ENCODE data around the gene ARMC2. TPM values are rescaled to one million over a fixed set of nuclear protein-coding genes. Genes with fewer than 3 reads are reported as not detected.
"Not testable (repeated sequence)": the region's sequence is repeated elsewhere in the genome, so short reads cannot be mapped to it uniquely, and the experiment has no call there.

Gene ARMC2
- total RNA-seq, 1 donor from 2014 or later, result 10.1 TPM

DNA sequence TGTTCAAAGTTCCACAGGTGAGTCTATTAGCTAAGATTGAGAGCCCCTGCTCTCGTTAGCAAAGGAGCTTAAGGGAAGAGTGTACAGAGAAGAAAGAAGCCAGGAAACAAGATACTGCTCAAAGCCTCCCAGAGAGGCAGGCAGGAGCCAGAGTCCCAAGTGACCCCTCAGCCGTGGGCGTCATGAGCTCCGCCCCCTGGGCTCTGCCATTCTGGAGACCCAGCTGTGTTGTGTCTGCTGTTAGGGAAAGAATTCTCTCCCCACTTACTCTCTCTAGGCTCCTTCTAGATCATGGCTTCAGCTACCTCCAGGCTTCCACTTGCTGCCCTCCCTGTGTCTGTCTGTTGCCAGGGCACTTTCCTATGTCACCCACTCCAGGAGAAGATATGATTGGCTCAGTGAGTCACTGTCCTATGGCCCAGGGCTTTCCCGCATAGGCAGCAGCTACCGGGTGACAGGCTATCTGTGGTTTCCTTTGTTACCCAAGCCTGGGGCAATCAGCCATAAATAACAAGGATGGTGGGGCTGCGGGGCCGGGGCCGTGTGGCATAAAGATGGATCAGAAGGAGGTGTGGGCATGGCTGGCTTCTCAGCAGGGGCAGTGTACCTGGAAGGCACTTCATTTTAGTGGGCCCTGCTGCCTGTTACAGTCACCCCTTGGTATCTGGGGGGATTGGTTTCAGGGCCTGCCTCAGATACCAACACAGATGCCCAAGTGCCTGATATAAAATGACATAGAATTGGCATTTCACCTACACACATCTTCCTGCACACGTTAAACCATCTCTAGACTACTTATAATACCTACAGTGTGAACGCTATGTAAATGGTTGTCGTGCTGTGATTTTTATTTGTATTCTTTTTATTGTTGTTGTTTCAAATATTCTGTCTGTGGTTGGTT, 118.9 kb downstream of the ARMC2 start:
- DNase-seq (ENCODE audit: low read depth, low spot score), result peak; percentile 26
- Mint-ChIP-seq H3K4me3 (no peak overlapping the region), H3K27ac (ENCODE audit: unreplicated experiment) (peak overlapping the region; percentile 53), H3K27me3 (ENCODE audit: low read depth) (no peaks in the 10 kb centered on the region), H3K9me3 (no peaks in the 10 kb centered on the region), H3K4me1 (peaks cover 13% of the 10 kb centered on the region), H3K36me3 (ENCODE audit: low read depth) (no peaks in the 10 kb centered on the region)
- TF ChIP-seq, protein P1, sequence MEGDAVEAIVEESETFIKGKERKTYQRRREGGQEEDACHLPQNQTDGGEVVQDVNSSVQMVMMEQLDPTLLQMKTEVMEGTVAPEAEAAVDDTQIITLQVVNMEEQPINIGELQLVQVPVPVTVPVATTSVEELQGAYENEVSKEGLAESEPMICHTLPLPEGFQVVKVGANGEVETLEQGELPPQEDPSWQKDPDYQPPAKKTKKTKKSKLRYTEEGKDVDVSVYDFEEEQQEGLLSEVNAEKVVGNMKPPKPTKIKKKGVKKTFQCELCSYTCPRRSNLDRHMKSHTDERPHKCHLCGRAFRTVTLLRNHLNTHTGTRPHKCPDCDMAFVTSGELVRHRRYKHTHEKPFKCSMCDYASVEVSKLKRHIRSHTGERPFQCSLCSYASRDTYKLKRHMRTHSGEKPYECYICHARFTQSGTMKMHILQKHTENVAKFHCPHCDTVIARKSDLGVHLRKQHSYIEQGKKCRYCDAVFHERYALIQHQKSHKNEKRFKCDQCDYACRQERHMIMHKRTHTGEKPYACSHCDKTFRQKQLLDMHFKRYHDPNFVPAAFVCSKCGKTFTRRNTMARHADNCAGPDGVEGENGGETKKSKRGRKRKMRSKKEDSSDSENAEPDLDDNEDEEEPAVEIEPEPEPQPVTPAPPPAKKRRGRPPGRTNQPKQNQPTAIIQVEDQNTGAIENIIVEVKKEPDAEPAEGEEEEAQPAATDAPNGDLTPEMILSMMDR (conservative IDR thresholded peaks at IDR 0.05), result no peak

DNA sequence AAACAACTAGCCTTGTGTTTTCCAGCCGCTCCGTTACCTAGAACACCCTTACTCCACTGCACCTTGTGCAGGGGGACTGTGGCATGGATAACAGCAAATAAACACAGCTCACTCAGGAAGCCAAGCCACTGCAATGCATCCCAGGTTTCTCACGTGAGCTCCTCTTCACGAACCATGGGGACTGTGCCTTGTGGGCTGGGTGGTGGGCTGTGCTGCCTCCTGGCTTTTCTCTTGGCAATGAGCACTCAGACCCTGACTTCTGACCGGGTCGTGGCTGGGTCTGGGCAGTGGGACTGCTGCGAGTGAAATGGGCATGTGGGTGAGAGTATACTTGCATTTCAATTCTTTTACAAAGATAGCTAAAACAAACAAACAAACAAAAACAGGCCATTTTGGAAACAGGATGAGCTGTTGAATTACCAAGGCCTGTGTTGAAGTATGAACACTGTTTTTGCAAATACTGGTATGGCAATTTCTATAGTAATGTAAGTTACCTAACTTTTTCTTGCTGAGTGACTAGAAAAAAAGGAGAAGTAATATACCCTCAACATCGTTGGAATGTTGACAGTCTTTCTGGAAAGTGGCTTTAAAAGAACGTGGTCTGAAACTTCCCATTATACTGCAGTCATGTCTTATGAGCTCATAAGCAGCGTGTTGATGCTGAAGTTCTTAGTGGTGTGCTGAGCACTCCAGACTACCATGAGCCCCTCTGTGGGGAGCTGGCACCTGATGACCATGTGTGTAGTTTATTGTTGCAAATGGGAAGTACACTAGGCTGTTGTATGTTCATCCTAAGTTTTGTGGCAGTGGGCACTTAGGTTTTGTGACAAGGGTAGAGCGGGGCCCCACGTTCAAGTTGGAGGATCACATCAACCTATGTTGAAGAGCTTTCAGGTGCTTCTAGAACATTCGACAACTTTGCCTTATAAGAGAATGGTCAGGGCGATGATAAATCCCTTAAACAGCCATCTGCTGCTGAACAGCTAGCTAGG, 120.4 kb downstream of the ARMC2 start:
- Mint-ChIP-seq H3K27ac (ENCODE audit: unreplicated experiment) (no peak overlapping the region), H3K4me1 (peaks cover 13% of the 10 kb centered on the region), H3K27me3 (ENCODE audit: low read depth) (no peaks in the 10 kb centered on the region), H3K9me3 (no peaks in the 10 kb centered on the region), H3K4me3 (no peak overlapping the region), H3K36me3 (ENCODE audit: low read depth) (no peaks in the 10 kb centered on the region)
- TF ChIP-seq, protein P1 (conservative IDR thresholded peaks at IDR 0.05), result no peak
- no peak for DNase-seq (ENCODE audit: low read depth, low spot score)

DNA sequence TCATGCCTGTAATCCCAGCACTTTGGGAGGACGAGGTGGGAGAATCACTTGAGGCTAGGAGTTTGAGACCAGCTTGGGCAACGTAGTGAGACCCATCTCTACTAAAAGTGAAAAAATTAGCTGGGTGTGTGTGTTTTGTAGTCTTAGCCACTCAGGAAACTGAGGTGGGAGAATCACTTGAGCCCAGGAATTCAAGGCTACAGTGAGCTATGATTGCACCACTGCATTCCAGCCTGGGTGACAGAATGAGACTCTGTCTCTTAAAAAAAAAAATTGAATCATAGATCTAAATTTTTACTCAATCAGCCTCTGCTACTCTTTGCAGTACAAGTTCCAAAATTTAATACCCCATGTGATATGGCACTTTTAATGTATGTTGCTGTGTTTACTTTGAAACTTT, 121.6 kb downstream of the ARMC2 start:
- no peaks in the 10 kb centered on the region for H3K27me3 Mint-ChIP-seq (ENCODE audit: low read depth)
- H3K9me3 Mint-ChIP-seq, result no peaks in the 10 kb centered on the region
- H3K36me3 Mint-ChIP-seq (ENCODE audit: low read depth), result no peaks in the 10 kb centered on the region
- no peak for DNase-seq (ENCODE audit: low read depth, low spot score)
- H3K27ac Mint-ChIP-seq (ENCODE audit: unreplicated experiment), result no peak overlapping the region
- H3K4me1 Mint-ChIP-seq, result peaks cover 13% of the 10 kb centered on the region
- no peak overlapping the region for H3K4me3 Mint-ChIP-seq
- TF ChIP-seq, protein P1 (conservative IDR thresholded peaks at IDR 0.05), result no peak

DNA sequence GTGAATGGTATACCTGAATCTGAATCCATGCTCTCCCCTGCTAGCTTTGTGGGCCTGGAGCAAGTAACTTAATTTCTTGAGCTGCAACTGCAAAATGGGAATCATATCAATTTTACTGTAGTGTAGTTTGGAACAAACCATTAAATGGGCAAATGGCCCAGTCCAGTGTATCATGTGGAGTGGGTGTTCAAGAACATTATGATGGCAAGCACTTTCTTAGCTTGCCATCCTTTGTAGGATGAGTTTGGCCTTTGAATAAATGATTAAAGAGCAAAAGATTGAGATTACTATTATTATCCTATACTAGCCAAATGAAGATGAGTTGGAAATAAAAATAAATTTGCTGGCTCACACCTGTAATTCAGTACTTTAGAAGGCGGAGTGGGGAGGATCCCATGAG, 126.0 kb downstream of the ARMC2 start:
- Mint-ChIP-seq H3K27ac (ENCODE audit: unreplicated experiment) (no peak overlapping the region), H3K36me3 (ENCODE audit: low read depth) (peaks cover 26% of the 10 kb centered on the region), H3K4me1 (no peaks in the 10 kb centered on the region), H3K9me3 (peaks cover 15% of the 10 kb centered on the region), H3K27me3 (ENCODE audit: low read depth) (no peaks in the 10 kb centered on the region), H3K4me3 (no peak overlapping the region)
- TF ChIP-seq, protein P1 (conservative IDR thresholded peaks at IDR 0.05), result no peak
- DNase-seq (ENCODE audit: low read depth, low spot score), result no peak

DNA sequence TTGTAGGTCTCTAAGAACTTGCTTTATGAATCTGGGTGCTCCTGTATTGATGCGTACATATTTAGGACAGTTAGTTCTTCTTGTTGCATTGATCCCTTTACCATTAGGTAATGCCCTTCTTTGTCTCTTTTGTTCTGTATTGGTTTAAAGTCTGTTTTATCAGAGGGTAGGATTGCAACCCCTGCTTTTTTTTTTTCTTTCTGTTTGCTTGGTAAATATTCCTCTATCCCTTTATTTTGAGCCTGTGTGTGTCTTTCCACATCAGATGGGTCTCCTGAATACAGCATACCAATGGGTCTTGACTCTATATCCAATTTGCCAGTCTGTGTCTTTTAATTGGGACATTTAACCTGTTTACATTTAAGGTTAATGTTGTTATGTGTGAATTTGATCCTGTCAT, 130.4 kb downstream of the ARMC2 start:
- H3K27me3 Mint-ChIP-seq (ENCODE audit: low read depth); H3K4me3 Mint-ChIP-seq; H3K4me1 Mint-ChIP-seq; DNase-seq (ENCODE audit: low read depth, low spot score); H3K27ac Mint-ChIP-seq (ENCODE audit: unreplicated experiment): not testable (repeated sequence)
- H3K9me3 Mint-ChIP-seq, result peaks cover 23% of the 10 kb centered on the region
- peaks cover 46% of the 10 kb centered on the region for H3K36me3 Mint-ChIP-seq (ENCODE audit: low read depth)

All from neural crest cell (in vitro differentiated cells).